ENCODE results near the gene GIMAP8.

Gene GIMAP8

GRCh38 chr7:150462413-150462812 is 12.0 kb downstream of the GIMAP8 start:
- H3K36me3 ChIP-seq (ENCODE audit: insufficient read depth, low read length) = no peaks in the 10 kb centered on the region
- peaks cover 3% of the 10 kb centered on the region; the same call in 1 of the 2 replicates for H3K9me3 ChIP-seq (ENCODE audit: low read length)
- H3K79me2 ChIP-seq (ENCODE audit: insufficient read depth, low read length) = no peaks in the 10 kb centered on the region
- H3K27ac ChIP-seq (ENCODE audit: low read depth, low read length, poor library complexity, severe bottlenecking) = no peak overlapping the region
- H2AFZ ChIP-seq (ENCODE audit: low read length) = no peak overlapping the region
- no peak for TF ChIP-seq EZH2 (IDR thresholded peaks at IDR 0.05; ENCODE audit: borderline replicate concordance, low read length)
- TF ChIP-seq CTCF (IDR thresholded peaks at IDR 0.05; ENCODE audit: low read length) = no peak
- no peak overlapping the region for H3K4me3 ChIP-seq (ENCODE audit: low read depth, low read length, poor library complexity, severe bottlenecking)
- no peaks in the 10 kb centered on the region for H3K27me3 ChIP-seq (ENCODE audit: insufficient read depth, low read length)
- no peaks in the 10 kb centered on the region for H4K20me1 ChIP-seq (ENCODE audit: insufficient read depth, low read length)
- H3K4me2 ChIP-seq (ENCODE audit: low read length) = no peak overlapping the region
- no peaks in the 10 kb centered on the region for H3F3A ChIP-seq (ENCODE audit: insufficient read depth, low read length)
- H3K9me2 ChIP-seq (ENCODE audit: low read depth, low read length) = no peaks in the 10 kb centered on the region
- H3K4me1 ChIP-seq (ENCODE audit: insufficient read depth, low read length, severe bottlenecking) = no peaks in the 10 kb centered on the region
- H3K9ac ChIP-seq (ENCODE audit: low read length) = no peak overlapping the region

- Histone ChIP-seq H3K4me1 (ENCODE audit: insufficient read depth, low read length, severe bottlenecking) (no peaks in the 10 kb centered on the region), H3K36me3 (ENCODE audit: insufficient read depth, low read length) (no peaks in the 10 kb centered on the region), H4K20me1 (ENCODE audit: insufficient read depth, low read length) (no peaks in the 10 kb centered on the region), H3F3A (ENCODE audit: insufficient read depth, low read length) (no peaks in the 10 kb centered on the region), H3K27me3 (ENCODE audit: insufficient read depth, low read length) (no peaks in the 10 kb centered on the region), H3K4me2 (ENCODE audit: low read length) (no peak overlapping the region), H3K9ac (ENCODE audit: low read length) (no peak overlapping the region), H3K79me2 (ENCODE audit: insufficient read depth, low read length) (no peaks in the 10 kb centered on the region), H2AFZ (ENCODE audit: low read length) (no peak overlapping the region), H3K4me3 (ENCODE audit: low read depth, low read length, poor library complexity, severe bottlenecking) (no peak overlapping the region), H3K9me3 (ENCODE audit: low read length) (peaks cover 3% of the 10 kb centered on the region; the same call in 1 of the 2 replicates), H3K9me2 (ENCODE audit: low read depth, low read length) (no peaks in the 10 kb centered on the region), H3K27ac (ENCODE audit: low read depth, low read length, poor library complexity, severe bottlenecking) (no peak overlapping the region)
- TF ChIP-seq CTCF (IDR thresholded peaks at IDR 0.05; ENCODE audit: low read length) (no peak), EZH2 (IDR thresholded peaks at IDR 0.05; ENCODE audit: borderline replicate concordance, low read length) (no peak)
Measured at GRCh38 chr7:150463461-150463860, 13.0 kb downstream of the GIMAP8 start.

- H3K27me3 ChIP-seq (ENCODE audit: insufficient read depth, low read length) = no peaks in the 10 kb centered on the region
- no peak overlapping the region for H3K4me2 ChIP-seq (ENCODE audit: low read length)
- no peak for TF ChIP-seq CTCF (IDR thresholded peaks at IDR 0.05; ENCODE audit: low read length)
- no peak for TF ChIP-seq EZH2 (IDR thresholded peaks at IDR 0.05; ENCODE audit: borderline replicate concordance, low read length)
- H3K4me1 ChIP-seq (ENCODE audit: insufficient read depth, low read length, severe bottlenecking) = no peaks in the 10 kb centered on the region
- no peaks in the 10 kb centered on the region for H3F3A ChIP-seq (ENCODE audit: insufficient read depth, low read length)
- H3K4me3 ChIP-seq (ENCODE audit: low read depth, low read length, poor library complexity, severe bottlenecking) = no peak overlapping the region
- H3K9me2 ChIP-seq (ENCODE audit: low read depth, low read length) = no peaks in the 10 kb centered on the region
- no peak overlapping the region for H3K27ac ChIP-seq (ENCODE audit: low read depth, low read length, poor library complexity, severe bottlenecking)
- H3K9me3 ChIP-seq (ENCODE audit: low read length) = peaks cover 3% of the 10 kb centered on the region; the same call in 1 of the 2 replicates
- H4K20me1 ChIP-seq (ENCODE audit: insufficient read depth, low read length) = no peaks in the 10 kb centered on the region
- H3K36me3 ChIP-seq (ENCODE audit: insufficient read depth, low read length) = no peaks in the 10 kb centered on the region
- no peaks in the 10 kb centered on the region for H3K79me2 ChIP-seq (ENCODE audit: insufficient read depth, low read length)
- no peak overlapping the region for H3K9ac ChIP-seq (ENCODE audit: low read length)
- no peak overlapping the region for H2AFZ ChIP-seq (ENCODE audit: low read length)
Measured at GRCh38 chr7:150464962-150465361, 14.5 kb downstream of the GIMAP8 start.

Data from OCI-LY1 (cell line).